Adrenal gland (tissue), 5 donors: ENCODE measurements around the gene TMEM125.

Source experiments
- CTCF ChIP-seq, 6 experiments: fragments of 450-650 bp in 4 of 6; fragments of 200-600 bp in 2 of 6; sonication (generic) in 1 of 6; IDR thresholded peaks; 1 replicate in 5 of 6; 2 replicates in 1 of 6; pipeline versions ENCODE4 v1.5.1 to v1.8.0; 2016 to 2021; ENCODE audit warnings: antibody characterized with exemption in 6 of 6, mild to moderate bottlenecking in 2 of 6, moderate library complexity in 1 of 6
- POLR2A ChIP-seq, 2 donors: fragments of 450-650 bp; IDR thresholded peaks; one replicate each; pipeline ENCODE4 v1.6.1; 2017; ENCODE audit warnings: antibody characterized with exemption in 2 of 2, mild to moderate bottlenecking in 2 of 2, moderate library complexity in 1 of 2
- donor health status: DM: no; HTN: no; CAD: no.

- TF ChIP-seq CTCF (IDR thresholded peaks at IDR 0.05), result no peak
- no peak for TF ChIP-seq POLR2A (IDR thresholded peaks at IDR 0.05)
Observed at GRCh38 chr1:43302201-43302600, 32.4 kb downstream of the TMEM125 start.
